Subcutaneous adipose tissue (tissue), 4 donors: Measurements from ENCODE around the gene DNAJC1. TPM values are rescaled to one million over a fixed set of nuclear protein-coding genes. Genes with fewer than 3 reads are reported as not detected.

Experiments used
- total RNA-seq, 4 donors: library from RNA; depleted of rRNA; stranded (reverse); fragments of >200 nt; gene quantifications; one replicate each; pipeline ENCODE4 v1.1.0, GENCODE V29; 2016
- TF ChIP-seq, protein P1 (sequence below): fragments of 450-650 bp; IDR thresholded peaks from one replicate; pipeline ENCODE4 v1.5.1; 2016; ENCODE audit warnings: low read depth, mild to moderate bottlenecking, control low read depth, antibody characterized with exemption, moderate library complexity

DNAJC1 gene
- total RNA-seq, 4 donors from 2014 or later = 24.0 to 75.8 (median 56.0) TPM

DNA sequence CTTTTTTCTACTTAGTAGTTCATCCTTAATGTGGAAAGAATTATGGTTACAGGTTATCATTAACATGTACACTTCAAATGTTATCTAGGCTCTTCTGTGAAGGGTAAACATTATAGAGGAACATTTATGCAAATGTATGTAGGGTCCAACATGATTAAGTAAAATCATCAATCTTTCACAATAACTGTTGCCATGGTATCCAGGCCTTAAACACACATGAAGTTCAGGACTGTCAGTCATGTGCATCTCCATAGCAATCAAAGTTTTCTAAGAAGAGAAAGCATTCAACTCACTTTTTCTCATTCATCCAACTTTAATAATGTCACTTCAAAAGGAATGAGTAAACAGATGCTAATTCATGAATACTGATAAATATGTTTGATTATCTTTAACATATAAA is 83.6 kb downstream of the DNAJC1 start:
- TF ChIP-seq, protein P1, sequence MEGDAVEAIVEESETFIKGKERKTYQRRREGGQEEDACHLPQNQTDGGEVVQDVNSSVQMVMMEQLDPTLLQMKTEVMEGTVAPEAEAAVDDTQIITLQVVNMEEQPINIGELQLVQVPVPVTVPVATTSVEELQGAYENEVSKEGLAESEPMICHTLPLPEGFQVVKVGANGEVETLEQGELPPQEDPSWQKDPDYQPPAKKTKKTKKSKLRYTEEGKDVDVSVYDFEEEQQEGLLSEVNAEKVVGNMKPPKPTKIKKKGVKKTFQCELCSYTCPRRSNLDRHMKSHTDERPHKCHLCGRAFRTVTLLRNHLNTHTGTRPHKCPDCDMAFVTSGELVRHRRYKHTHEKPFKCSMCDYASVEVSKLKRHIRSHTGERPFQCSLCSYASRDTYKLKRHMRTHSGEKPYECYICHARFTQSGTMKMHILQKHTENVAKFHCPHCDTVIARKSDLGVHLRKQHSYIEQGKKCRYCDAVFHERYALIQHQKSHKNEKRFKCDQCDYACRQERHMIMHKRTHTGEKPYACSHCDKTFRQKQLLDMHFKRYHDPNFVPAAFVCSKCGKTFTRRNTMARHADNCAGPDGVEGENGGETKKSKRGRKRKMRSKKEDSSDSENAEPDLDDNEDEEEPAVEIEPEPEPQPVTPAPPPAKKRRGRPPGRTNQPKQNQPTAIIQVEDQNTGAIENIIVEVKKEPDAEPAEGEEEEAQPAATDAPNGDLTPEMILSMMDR = no peak

GRCh38 chr10:21919117-21919516 is 84.4 kb downstream of the DNAJC1 start:
- TF ChIP-seq, protein P1 = no peak

GRCh38 chr10:21912625-21913024 is 90.9 kb downstream of the DNAJC1 start:
- TF ChIP-seq, protein P1 = no peak

- TF ChIP-seq, protein P1 = no peak
Measured at GRCh38 chr10:21910798-21911197, 92.7 kb downstream of the DNAJC1 start.

GRCh38 chr10:21907436-21907835 is 96.1 kb downstream of the DNAJC1 start:
- TF ChIP-seq, protein P1 = no peak

DNA sequence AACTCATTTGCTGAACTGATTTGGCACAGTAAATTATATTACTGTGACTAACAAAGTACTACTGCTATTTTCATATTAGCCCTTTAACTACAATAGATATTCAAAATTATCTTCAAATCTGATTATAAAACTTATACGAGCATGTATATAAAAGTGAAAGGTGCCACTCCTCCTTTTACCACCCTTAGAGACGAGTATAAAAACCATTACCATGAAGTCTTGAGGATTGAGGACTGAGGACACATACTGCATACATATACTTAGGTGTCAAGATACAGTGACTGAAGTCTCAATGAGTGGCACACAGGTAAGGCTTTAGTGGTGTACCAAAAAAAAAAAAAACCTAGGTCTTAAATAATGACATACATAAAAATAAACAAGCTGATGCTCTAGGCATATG is 98.6 kb downstream of the DNAJC1 start:
- TF ChIP-seq, protein P1 = no peak

DNA sequence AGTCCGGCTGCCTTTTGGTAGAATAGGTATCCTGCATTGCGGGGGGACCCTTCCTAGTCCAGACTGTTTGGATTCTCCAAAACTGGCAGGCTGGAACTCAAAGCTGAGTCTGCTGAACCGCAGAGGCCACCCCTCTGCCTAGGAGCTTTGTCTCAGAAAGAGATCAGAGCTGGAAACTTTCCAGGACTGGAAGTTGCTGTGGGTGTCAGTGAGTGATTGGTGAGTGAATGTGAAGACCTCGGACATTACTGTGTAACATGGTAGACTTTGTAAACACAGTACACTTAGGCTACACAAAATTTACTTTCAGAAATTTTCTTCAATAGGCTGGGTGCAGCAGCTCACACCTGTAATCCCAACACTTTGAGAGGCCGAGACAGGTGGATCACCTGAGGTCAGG is 103.8 kb downstream of the DNAJC1 start:
- TF ChIP-seq, protein P1 = no peak
